NCI-H345 (cell line): Measurements from ENCODE around the gene FOXD2.
A peak's percentile ranks its signal among the peaks of the same experiment; 100 is the strongest.

Experiments used
- DNase-seq: peaks from one replicate; lab custom pipeline; 2025; lab: John Stamatoyannopoulos, UW

Gene FOXD2

DNA sequence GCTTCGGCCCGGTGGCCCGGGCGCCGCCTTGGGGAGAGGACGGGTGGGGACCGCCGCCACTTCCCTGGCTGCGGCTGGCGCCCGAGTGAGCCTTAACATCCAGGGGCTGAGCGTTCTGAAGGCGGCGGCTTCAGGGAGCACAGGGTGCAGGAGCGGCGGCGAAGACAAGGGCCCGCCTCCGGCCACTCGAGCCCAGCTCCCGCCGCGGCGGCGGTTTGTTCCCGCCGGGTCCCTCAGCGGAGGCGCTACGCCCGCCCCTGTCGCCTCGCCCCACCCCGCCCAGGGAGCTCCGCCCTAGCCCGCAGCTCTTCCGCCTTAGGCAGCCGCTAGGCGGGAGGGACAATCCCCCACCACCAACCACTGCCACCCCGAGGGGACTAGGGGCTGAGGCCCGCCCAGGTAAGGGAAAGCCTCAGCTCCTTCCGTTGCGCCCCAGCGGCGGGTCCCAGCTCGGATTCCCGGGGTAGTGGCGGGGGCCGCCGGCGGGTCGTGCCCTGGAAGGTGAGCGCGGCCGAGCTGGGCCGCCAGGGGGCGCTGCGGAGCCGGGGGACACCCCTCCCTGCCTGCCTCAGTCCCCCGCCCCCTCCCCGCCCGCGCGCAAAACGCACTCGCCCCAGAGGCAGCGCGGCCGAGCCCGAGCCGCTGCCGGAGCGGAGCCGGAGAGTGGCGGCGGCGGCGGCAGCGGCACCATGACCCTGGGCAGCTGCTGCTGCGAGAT lies at the start of gene FOXD2:
Gene FOXD2, plus strand, starts transcription at position 598 of the 718 bp plus-strand sequence. Its CDS starts 92 bp downstream, at position 690.
- DNase-seq, result peak; percentile 97

DNA sequence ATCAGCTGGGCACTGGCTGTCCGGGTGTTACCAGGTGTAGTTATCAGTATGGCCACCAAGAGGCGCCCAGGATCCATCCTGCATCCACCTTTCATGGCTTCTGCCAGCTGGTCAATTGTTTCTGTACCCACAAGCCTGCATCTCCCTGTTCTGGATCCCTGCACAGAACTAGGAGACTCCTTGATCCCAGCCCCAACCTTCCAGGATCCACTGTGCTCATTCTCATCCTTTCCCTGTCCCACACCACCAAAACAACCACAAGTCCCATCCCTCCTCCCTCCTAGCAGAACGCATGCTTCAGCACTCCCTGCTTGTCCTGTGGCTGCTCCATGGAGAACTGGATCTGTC lies 49.0 kb upstream of the FOXD2 start:
- DNase-seq, result peak; percentile 64

DNA sequence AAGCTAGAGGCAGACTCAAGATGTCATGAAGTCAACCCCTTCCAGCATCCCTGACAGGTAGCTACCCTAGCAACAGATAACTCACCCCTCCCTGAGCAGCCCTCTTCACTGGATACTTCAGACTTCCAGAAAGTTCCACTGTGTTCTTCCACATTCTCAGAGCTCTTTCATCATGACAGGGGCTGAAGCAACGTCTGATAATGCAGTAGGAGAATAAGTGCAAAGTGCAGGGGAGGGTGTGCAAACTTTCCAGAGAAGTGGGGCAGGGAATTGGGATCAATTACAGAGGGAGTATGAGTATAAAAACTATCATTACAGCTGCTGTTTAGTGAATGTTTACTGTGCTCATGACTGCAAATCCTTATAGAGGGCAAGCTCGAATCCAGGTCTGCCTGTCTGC lies 48.1 kb upstream of the FOXD2 start:
- DNase-seq, result no peak

DNA sequence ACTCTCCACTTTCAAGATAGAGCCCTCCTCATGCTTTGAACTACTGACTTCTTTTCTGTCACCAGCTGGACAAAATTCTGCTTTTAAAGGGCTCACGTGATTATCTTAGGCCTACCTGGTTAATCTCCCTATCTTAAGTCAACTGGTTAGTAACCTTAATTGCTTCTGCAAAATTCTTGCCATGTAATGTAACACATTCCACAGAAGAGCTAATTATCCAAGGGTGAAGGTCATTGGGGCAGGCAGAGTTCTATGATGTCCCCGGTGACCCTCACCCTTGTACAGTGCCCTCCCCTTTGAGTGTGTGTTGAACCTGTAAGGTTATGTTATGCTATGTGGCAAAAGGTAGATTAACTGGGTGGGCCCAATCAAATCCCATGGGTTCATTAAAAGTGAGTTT lies 47.0 kb upstream of the FOXD2 start:
- no peak for DNase-seq

DNA sequence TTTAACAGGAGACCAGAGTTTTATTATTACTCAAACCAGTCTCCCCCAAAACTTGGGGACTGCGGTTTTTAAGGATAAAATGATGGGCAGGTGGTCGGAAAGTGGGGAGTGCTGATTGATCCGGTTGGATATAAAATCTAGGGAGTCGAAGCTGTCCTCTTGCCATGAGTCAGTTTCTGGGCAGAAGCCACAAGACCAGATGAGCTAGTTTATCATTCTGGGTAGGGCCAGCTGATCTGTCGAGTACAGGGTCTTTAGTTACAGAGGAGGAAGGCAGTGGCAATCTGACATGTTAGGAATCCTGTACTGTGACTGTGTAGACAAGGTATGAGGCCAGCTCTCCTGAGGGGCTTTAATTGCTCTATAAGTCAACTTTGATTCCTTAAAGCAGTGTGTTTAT lies 44.7 kb upstream of the FOXD2 start:
- DNase-seq, result no peak

DNA sequence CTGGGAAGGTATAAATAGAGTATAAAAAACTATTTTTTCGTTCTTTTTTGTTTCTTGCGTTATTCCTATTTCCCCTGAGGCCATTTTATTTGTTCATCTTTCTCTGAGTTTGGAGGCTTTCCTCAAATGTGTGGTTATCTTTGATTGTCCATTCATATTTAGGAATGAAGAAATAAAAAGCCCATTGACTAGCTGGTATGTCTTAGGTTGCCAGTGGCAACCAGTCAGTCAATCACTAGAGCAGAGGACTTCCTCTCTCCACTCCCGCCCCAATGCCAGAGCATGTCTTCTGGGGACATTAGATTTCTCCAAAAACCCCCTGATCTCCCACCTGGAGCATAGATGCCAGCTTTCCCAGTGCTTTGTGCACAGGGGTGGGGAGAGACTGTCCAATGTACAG lies 42.4 kb upstream of the FOXD2 start:
- DNase-seq, result no peak

DNA sequence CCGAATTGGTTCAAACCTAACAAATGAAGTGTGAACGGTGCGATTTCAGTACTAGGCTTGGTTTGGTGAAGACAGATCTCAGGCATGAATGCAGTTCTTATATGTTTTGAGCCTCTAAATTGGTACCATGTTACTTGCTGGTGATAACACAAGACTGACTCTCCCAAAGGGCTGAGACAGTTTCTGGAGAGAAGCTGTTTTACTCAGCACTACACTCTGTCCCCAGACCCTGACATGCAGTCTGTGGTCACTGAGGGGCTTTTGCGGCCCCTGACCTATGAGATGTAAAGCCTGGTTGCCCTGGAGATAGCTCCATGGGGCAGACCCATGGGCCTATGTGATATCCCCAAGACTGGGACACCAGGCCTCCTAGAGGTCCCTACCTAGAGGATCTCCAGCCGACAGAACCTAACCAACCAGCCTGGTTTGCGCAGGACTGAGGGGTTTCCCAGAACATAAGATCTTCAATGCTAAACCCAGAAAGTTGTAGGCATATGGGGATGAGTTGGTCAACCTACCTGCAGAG lies 41.1 kb upstream of the FOXD2 start:
- no peak for DNase-seq

DNA sequence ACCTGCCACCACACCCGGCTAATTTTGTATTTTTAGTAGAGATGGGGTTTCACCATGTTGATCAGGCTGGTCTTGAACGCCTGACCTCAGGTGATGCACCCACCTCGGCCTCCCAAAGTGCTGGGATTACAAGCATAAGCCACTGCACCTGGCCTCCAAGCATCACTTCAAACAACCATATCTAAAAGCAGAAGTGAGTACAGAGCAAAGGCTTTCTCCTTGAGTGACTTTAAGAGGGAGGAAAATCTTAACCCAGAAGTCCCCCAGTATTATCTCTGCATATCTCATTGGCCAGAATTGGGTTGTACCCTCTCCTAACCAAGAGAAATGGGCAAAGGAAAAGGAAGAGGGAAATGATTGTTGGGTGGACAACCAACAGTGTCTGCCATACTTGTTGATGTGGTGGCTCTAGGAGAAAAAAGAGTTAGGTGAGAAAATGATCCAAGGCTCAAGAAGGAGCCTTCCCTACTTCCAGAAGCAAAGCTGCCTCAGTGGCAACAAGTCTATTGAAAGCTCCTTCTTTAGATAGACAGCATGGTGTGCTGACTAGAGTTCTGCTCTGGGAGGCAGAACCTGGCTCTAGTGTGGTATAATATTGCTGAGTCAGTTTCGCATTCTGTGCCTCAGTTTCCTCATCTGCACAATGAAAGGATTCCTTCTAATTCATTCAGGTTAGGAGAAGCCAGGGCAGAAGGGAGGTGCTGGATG lies 38.6 kb upstream of the FOXD2 start:
- no peak for DNase-seq

DNA sequence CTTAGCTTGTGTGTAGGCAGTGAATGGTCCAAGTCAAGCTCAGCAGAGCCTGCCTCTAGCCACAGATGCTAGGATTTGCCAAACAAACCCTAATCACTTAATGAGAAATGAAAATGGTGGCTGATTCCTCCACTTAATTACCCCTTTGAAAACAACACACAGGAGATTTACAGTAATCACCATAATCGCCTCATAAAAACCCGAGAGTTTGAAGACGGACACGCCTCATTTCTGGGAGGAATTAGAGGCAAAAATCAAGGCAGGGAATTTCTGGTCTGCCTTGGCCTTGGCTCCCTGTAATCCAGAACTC lies 38.0 kb upstream of the FOXD2 start:
- no peak for DNase-seq

DNA sequence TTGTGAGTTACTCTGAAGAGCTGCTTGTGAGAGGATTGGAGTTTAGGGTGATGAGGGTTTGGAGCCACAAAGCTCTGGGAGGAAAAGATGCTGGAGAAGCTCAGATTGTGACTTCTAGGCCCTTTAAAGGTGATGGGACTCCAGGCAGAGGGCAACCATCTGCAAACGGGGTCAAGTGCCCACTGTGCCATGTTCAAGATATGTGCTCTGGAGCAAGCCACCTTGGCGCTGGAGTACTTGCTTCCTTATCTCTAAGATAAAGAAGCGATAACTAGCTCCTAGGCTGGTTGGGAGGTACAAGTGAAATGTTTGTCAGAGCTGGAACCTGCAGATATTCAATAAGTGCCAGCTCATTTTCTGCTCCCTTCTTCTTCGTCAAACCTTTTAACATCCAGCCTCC lies 36.1 kb upstream of the FOXD2 start:
- no peak for DNase-seq

DNA sequence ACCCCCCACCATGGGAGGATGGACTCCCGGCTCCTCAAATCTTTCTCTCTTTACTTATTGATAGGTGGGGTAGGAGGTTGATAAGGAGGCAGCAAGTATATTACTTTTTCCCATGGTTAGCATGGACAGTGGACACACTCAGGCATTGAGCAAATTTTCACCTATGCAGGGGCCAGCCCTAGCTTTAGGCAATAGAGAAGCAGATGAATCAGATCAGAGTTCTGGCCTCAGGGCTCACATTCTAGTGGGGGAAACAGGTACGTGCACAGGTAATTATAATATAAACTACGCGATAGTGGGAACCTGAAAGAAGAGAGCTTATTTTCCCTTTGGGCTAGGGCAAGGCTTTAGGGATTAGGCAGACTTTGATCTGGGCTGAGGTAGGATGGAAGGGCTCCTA lies 35.3 kb upstream of the FOXD2 start:
- DNase-seq, result no peak

DNA sequence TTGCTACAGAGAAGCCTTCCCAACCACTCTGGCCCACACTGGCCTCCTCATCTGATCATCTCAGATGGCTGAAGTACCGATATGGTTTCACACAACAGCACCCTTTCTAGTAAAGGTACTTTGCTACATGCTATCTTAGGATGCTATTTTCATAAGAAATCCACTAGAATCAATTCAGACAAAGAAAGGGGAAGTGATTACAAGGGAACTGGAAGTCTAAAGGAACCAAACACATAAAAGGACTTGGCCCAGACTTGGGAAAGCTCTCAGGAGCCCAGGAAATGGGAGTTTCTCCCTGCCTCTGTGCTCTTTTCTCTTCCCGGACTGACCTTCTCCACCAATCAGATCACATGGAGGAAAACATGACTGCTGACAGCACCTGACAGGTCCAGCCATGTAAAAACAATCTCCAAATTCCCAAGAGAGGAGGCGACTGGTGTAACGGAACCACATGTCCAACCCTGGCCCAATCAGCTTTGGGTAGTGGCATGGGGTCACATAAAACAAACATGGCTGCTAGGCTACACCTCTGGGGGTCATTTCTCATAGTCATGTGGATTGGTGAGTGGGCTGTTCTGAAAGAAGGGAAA lies 34.4 kb upstream of the FOXD2 start:
- DNase-seq, result no peak

DNA sequence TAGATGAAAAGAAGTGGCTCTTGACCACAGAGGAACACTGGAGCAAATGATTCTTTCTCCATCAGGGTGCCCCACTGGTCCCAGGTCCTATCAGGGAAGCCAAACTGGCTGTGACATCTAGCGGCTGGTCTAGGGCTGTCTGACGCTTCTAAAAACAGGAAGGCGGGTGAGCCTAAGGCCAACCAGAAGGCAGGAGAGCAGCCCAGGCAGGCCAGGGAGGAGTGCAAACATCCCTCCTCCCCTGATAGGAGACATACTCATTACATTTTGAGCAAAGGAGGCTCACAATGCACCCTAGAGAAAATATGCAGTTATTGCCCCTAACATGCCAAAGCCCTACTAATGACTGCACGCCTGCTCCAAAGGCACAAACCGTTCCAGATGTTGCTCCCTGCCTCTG lies 32.1 kb upstream of the FOXD2 start:
- no peak for DNase-seq

DNA sequence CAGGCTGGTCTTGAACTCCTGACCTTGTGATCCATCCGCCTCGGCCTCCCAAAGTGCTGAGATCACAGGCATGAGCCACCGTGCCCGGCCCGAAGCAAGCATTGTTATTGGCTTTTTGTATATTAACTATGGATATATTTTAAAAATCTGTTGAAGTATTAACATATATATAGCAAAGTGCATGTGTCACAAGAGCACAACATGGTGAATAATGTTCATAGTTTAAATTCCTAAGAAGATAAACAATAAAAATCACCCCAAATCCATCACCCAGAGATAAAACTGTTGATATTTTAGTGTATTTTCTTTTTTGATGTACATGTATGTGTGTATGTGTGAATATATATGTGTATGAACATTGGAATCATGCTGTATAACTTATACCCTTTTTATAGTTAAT lies 30.9 kb upstream of the FOXD2 start:
- no peak for DNase-seq

DNA sequence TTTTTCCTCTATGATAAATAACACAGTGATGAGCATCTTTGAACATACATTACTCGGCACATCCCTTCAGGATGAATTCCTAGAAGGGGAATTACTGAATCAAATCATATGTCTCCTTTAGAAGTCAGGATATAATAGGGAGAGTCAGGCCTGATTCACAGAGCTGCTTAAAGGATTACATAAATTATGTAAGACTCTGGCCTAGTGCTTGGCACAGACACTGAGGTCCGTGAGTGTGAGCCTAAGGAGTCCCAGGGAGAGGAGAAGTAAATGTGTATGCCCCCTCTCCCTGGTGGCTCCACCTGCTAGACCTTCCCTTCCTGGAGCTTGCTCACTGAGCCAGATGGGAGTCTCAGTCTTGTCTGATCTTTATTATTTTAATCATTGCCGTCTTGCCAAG lies 30.4 kb upstream of the FOXD2 start:
- DNase-seq, result no peak

DNA sequence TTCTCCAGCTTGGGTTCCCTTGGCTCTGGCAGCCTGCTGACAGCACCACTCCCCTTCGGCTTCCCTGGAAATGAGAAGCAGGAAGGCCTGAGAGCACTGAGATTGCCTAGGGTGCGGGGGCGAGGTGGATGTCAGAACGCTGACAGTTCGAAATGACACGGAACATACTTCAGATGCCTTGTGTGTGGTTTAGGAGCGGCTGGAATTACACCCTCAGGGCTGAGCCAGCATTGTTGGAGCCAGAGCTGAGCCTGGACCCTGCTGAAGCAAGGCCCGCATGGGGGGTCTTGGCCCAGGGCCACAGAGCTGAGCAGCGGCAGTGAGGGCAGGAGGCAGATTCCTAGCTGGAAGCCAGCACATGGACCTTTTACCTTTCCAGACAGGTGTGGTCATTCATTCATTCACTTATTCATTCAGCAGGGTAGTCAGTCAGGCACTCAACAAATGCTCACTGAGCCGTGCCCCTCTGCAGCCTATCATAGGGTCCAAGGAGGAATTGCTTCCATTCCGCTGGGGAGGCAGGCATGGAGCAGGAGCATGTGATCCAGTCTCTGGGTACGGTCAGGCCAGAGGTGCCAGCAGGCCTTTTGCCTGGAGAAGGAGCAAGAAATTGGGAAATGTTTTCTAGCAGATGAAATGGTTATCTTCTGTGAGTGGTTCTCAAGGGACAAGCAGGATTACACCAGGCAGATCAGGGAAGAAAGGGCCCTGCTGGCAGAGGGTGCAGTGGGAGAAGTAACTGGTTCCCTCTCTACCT lies 28.4 kb upstream of the FOXD2 start:
- no peak for DNase-seq

DNA sequence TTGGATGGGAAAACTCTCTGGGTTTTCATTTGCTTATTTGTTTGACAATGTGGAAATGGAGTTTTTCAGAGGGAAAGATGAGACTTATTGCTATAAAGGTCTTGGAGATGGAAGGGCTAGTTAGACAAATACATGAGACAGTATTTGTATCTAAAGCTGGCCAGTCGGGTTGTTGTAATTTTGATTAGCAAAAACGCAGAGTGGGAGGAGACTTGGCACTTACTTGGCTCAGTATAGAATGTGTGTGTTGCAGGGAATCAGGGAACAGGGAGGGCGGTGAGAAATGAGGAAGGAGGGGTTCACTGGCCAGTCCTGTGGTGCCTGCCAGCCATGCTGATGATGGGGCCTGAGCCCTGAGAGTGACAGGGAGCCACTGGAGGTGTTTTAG lies 27.8 kb upstream of the FOXD2 start:
- no peak for DNase-seq

DNA sequence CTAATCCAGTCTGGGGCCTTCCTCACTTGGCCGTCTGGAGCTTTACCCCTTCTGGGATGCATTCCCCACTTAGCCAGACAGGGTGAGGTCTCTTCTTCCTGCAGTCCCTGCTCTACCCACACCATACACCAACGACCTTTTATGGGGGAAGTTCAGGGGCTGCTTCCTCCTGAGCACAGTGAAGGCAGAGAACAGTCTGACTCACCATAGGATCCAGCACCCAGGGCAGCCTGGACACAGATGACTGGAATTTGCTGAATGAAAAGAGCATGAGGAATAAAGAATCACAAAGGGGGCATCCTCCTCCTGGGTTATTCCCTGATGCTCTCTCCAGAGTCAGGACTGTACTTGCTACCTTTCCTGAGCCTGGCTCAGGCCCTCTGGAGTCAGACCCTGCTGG lies 26.4 kb upstream of the FOXD2 start:
- no peak for DNase-seq

DNA sequence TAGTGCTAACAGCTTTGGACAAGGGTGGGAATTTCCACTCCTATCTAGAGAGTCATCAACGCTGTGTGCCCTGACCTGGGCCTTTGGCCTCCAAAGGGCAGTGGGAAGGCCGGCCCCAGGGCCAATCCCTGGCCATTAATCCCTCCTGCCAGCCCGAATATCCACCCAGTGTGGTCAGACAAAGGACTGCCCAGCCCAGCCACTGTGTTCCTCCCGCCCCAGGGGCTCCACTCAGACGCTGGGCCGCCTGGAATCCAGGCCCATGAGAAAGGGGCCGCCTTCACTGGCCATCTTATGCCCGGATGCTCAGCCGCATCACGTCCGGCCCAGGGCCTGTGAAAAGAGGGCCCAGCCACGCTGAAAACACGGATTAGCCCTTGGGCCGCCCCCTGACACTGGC lies 25.4 kb upstream of the FOXD2 start:
- DNase-seq, result no peak

DNA sequence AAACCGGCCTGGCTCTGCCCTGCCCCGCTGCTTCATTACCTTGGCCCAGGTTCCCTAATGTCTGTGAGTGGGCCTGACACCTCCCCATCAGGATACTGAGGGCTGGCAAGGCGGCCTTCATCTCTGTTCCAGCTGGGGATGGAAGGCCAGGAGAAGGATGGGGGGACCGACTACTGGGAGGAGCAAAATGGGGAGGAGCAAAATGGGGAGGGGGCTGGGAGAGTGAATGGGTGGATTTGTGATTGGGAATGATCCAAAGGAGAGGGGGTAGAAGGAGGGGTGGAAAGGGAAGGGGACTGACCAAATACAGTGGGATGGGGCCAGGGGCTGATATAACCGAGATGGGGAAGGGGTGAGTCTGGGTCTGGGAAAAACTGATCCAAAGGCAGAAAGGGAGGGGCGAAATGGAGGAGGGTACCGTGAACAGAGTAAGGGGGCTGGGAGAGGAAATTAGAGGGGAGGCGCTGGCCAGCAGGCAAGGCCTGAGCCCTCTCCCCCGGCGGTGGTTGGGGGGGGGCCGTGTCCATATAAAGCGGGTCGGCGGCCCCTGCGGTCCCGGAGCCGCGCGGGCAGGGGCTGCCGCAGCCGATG lies 22.0 kb upstream of the FOXD2 start, which contains the start of gene FOXE3:
Gene FOXE3, plus strand, starts transcription at position 558 of the 591 bp plus-strand sequence. Its CDS starts 31 bp downstream, at position 589.
- no peak for DNase-seq

DNA sequence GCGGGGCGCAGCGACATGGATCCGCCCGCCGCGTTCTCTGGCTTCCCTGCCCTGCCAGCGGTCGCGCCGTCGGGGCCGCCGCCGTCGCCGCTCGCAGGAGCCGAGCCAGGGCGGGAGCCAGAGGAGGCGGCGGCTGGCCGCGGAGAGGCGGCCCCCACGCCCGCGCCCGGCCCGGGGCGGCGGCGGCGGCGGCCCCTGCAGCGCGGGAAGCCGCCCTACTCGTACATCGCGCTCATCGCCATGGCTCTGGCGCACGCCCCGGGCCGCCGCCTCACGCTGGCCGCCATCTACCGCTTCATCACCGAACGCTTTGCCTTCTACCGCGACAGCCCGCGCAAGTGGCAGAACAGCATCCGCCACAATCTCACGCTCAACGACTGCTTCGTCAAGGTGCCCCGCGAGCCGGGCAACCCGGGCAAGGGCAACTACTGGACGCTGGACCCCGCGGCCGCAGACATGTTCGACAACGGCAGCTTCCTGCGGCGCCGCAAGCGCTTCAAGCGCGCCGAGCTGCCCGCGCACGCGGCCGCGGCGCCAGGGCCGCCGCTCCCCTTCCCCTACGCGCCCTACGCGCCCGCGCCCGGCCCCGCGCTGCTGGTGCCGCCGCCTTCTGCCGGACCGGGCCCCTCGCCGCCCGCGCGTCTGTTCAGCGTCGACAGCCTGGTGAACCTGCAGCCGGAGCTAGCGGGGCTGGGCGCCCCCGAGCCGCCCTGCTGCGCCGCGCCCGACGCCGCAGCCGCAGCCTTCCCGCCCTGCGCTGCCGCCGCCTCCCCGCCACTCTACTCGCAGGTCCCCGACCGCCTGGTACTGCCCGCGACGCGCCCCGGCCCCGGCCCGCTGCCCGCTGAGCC lies 21.3 kb upstream of the FOXD2 start:
- DNase-seq, result peak; percentile 36
